H9 (cell line): ENCODE results near the gene CRYBA1. TPM values are rescaled to one million over a fixed set of nuclear protein-coding genes. Genes with fewer than 3 reads are reported as not detected.

Experiments used
- DNase-seq: peaks from one replicate; pipeline ENCODE4 v3.0.0-alpha.2; 2017
- H2AFZ ChIP-seq: one replicate; pipeline ENCODE4 v1.6.1; 2013; ENCODE audit warnings: mild to moderate bottlenecking, low read length, control low read depth, moderate library complexity
- H2AK5ac ChIP-seq: 2 replicates; pipeline ENCODE4 v1.6.1; 2013; ENCODE audit warnings: low read length, control low read depth, mixed read lengths; ENCODE audit not compliant: insufficient read length
- H2BK120ac ChIP-seq: one replicate; pipeline ENCODE4 v1.6.1; 2013; ENCODE audit warnings: low read depth, mild to moderate bottlenecking, low read length, control low read depth, inconsistent platforms; ENCODE audit not compliant: poor library complexity, severe bottlenecking
- H2BK12ac ChIP-seq: 2 replicates; pipeline ENCODE4 v1.6.1; 2013; ENCODE audit warnings: low read length, control low read depth, mixed read lengths, low read depth; ENCODE audit not compliant: insufficient read length
- H2BK15ac ChIP-seq: 2 replicates; pipeline ENCODE4 v1.6.1; 2013; ENCODE audit warnings: low read depth, low read length, control low read depth
- H2BK20ac ChIP-seq: one replicate; pipeline ENCODE4 v1.6.1; 2013; ENCODE audit warnings: low read depth, mild to moderate bottlenecking, low read length, control low read depth, inconsistent platforms; ENCODE audit not compliant: poor library complexity, severe bottlenecking
- H2BK5ac ChIP-seq: 2 replicates; pipeline ENCODE4 v1.6.1; 2013; ENCODE audit warnings: low read length, control low read depth, mixed read lengths; ENCODE audit not compliant: insufficient read length
- H3K14ac ChIP-seq: 2 replicates; pipeline ENCODE4 v1.6.1; 2013; ENCODE audit warnings: low read length, control low read depth; ENCODE audit not compliant: insufficient read depth
- H3K18ac ChIP-seq: 2 replicates; pipeline ENCODE4 v1.6.1; 2013; ENCODE audit warnings: low read depth, mild to moderate bottlenecking, mixed read lengths, low read length, control low read depth; ENCODE audit not compliant: insufficient read length
- H3K23ac ChIP-seq: 2 replicates; pipeline ENCODE4 v1.6.1; 2013; ENCODE audit warnings: low read length, control low read depth, mixed read lengths, low read depth; ENCODE audit not compliant: insufficient read length
- H3K23me2 ChIP-seq: 2 replicates; pipeline ENCODE4 v1.6.1; 2013; ENCODE audit warnings: low read depth, mild to moderate bottlenecking, mixed read lengths, low read length, control low read depth; ENCODE audit not compliant: insufficient read length, poor library complexity, severe bottlenecking
- H3K27ac ChIP-seq: 2 replicates; pipeline ENCODE4 v1.5.1; 2013; ENCODE audit warnings: low read length, control low read depth, mixed read lengths, low read depth; ENCODE audit not compliant: insufficient read length
- H3K27me3 ChIP-seq: 2 replicates; pipeline ENCODE4 v1.6.1; 2013; ENCODE audit warnings: low read length, control low read depth, inconsistent platforms; ENCODE audit not compliant: insufficient read depth
- H3K4ac ChIP-seq: 2 replicates; pipeline ENCODE4 v1.6.1; 2013; ENCODE audit warnings: low read depth, mild to moderate bottlenecking, control low read depth, inconsistent platforms, low read length, moderate library complexity
- H3K4me1 ChIP-seq: 2 replicates; pipeline ENCODE4 v1.6.1; 2013; ENCODE audit warnings: low read length, control low read depth, inconsistent platforms; ENCODE audit not compliant: insufficient read depth
- H3K4me2 ChIP-seq: 2 replicates; pipeline ENCODE4 v1.6.1; 2013; ENCODE audit warnings: low read length, control low read depth, mixed read lengths; ENCODE audit not compliant: insufficient read length, insufficient read depth
- H3K56ac ChIP-seq: 2 replicates; pipeline ENCODE4 v1.6.1; 2013; ENCODE audit warnings: low read depth, mild to moderate bottlenecking, mixed read lengths, low read length, control low read depth; ENCODE audit not compliant: insufficient read length
- H3K79me1 ChIP-seq: 2 replicates; pipeline ENCODE4 v1.6.1; 2013; ENCODE audit warnings: low read depth, mild to moderate bottlenecking, moderate library complexity, low read length, control low read depth, inconsistent platforms; ENCODE audit not compliant: insufficient read depth, poor library complexity, severe bottlenecking
- H3K79me2 ChIP-seq: 2 replicates; pipeline ENCODE4 v1.6.1; 2013; ENCODE audit warnings: low read length, control low read depth, inconsistent platforms; ENCODE audit not compliant: insufficient read depth
- H3K9ac ChIP-seq: 2 replicates; pipeline ENCODE4 v1.6.1; 2013; ENCODE audit warnings: low read length, control low read depth, mixed read lengths; ENCODE audit not compliant: insufficient read length; ENCODE audit errors: extremely low read depth
- H3K9me3 ChIP-seq: one replicate; pipeline ENCODE4 v1.6.1; 2013; ENCODE audit warnings: low read depth, low read length, inconsistent platforms; ENCODE audit not compliant: control insufficient read depth
- H3T11ph ChIP-seq: one replicate; pipeline ENCODE4 v1.6.1; 2013; ENCODE audit warnings: mild to moderate bottlenecking, low read length, control low read depth, inconsistent platforms
- H4K20me1 ChIP-seq: one replicate; pipeline ENCODE4 v1.6.1; 2013; ENCODE audit not compliant: control insufficient read depth, insufficient read length, insufficient read depth
- H4K5ac ChIP-seq: 2 replicates; pipeline ENCODE4 v1.6.1; 2013; ENCODE audit warnings: low read depth, mild to moderate bottlenecking, mixed read lengths, low read length, control low read depth; ENCODE audit not compliant: insufficient read length
- H4K8ac ChIP-seq: replicated peaks from 2 replicates; pipeline ENCODE4 v1.6.1; 2013; ENCODE audit warnings: low read length, control low read depth, mixed read lengths, low read depth; ENCODE audit not compliant: insufficient read length
- H4K91ac ChIP-seq: 2 replicates; pipeline ENCODE4 v1.6.1; 2013; ENCODE audit warnings: low read depth, mild to moderate bottlenecking, moderate library complexity, mixed read lengths, low read length, control low read depth; ENCODE audit not compliant: insufficient read length
- H3K27ac Mint-ChIP-seq, 3 experiments: 2 replicates in 2 of 3; 3 replicates in 1 of 3; pipeline ENCODE4 v1.8.0; 2020 to 2021; ENCODE audit warnings: mixed read lengths in 3 of 3, mild to moderate bottlenecking in 1 of 3, moderate library complexity in 1 of 3
- H3K27me3 Mint-ChIP-seq: 2 replicates; pipeline ENCODE4 v1.8.0; 2021; ENCODE audit warnings: low read depth, mild to moderate bottlenecking, moderate library complexity, mixed read lengths
- H3K36me3 Mint-ChIP-seq, 3 experiments: 2 replicates in 2 of 3; 3 replicates in 1 of 3; pipeline ENCODE4 v1.8.0; 2020 to 2021; ENCODE audit warnings: low read depth in 3 of 3, mixed read lengths in 3 of 3; ENCODE audit not compliant: insufficient read depth in 1 of 3
- H3K4me1 Mint-ChIP-seq, 2 experiments: 2 replicates each; pipeline ENCODE4 v1.8.0; 2020; ENCODE audit warnings: mixed read lengths in 2 of 2
- H3K4me3 Mint-ChIP-seq, 2 experiments: 2 replicates in 1 of 2; 3 replicates in 1 of 2; pipeline ENCODE4 v1.8.0; 2020 to 2021; ENCODE audit warnings: mild to moderate bottlenecking in 2 of 2, mixed read lengths in 2 of 2, moderate library complexity in 1 of 2
- H3K9me3 Mint-ChIP-seq, 2 experiments: 2 replicates in 1 of 2; 3 replicates in 1 of 2; pipeline ENCODE4 v1.8.0; 2020; ENCODE audit warnings: mild to moderate bottlenecking in 2 of 2, mixed read lengths in 2 of 2, moderate library complexity in 1 of 2
- CTCF ChIP-seq: fragments of 200-600 bp; sonication (generic); conservative IDR thresholded peaks from 3 replicates; pipeline ENCODE4 v1.8.0; 2021; ENCODE audit warnings: antibody characterized with exemption, mild to moderate bottlenecking
- WGBS: extraction: QIAGEN DNeasy Blood & Tissue Kit; methylation state at CpG from one replicate; pipeline ENCODE4 v1.1.7; 2013; ENCODE audit warnings: missing lambda C conversion rate, low lambda C conversion rate, mixed read lengths; ENCODE audit not compliant: insufficient read length; ENCODE audit errors: extremely low coverage; 5-methylcytosine and 5-hydroxymethylcytosine counted together
- total RNA-seq: library from RNA; stranded (reverse); gene quantifications from 2 replicates; pipeline ENCODE4 v1.2.1, GENCODE V29; 2021

The CRYBA1 gene
- total RNA-seq, 1 experiment from 2014 or later: not detected

GRCh38 chr17:29209073-29209472, 37.6 kb upstream of the CRYBA1 start:
- Histone ChIP-seq H2AFZ (no peak overlapping the region), H2BK12ac (no peak overlapping the region), H2BK120ac (no peak overlapping the region), H3K4ac (no peak overlapping the region), H3K4me2 (no peak overlapping the region), H3K27ac (no peak overlapping the region), H3K14ac (no peak overlapping the region), H4K20me1 (no peaks in the 10 kb centered on the region), H4K5ac (no peak overlapping the region), H3K27me3 (no peaks in the 10 kb centered on the region), H3K18ac (no peak overlapping the region), H3K23ac (no peak overlapping the region), H3K9me3 (no peaks in the 10 kb centered on the region), H3K9ac (no peak overlapping the region), H3K23me2 (no peaks in the 10 kb centered on the region), H3K4me1 (peaks cover 4% of the 10 kb centered on the region; the same call in 1 of the 2 replicates), H3K79me2 (no peaks in the 10 kb centered on the region), H2BK15ac (no peak overlapping the region), H2BK5ac (no peak overlapping the region), H3T11ph (no peak overlapping the region), H3K56ac (no peak overlapping the region), H2AK5ac (no peak overlapping the region), H4K8ac (no peak overlapping the region), H2BK20ac (no peak overlapping the region), H3K79me1 (no peaks in the 10 kb centered on the region), H4K91ac (no peak overlapping the region)
- WGBS: no CpG with 5 or more reads among the region's 5 CpGs
- Mint-ChIP-seq H3K9me3 (no peaks in the 10 kb centered on the region), H3K27ac (no peak overlapping the region), H3K4me1 (peaks cover 15 to 20% of the 10 kb centered on the region in 2 experiments), H3K4me3 (no peak overlapping the region), H3K36me3 (no peaks in the 10 kb centered on the region), H3K27me3 (no peaks in the 10 kb centered on the region)
- TF ChIP-seq CTCF: no peak
- DNase-seq: no peak
